SIG-M5 (cell line): ENCODE data around the gene FMO5.
"Not testable (repeated sequence)": the region's sequence is repeated elsewhere in the genome, so short reads cannot be mapped to it uniquely, and the experiment has no call there.

Experiments
- DNase-seq: peaks from one replicate; lab custom pipeline; 2025; lab: John Stamatoyannopoulos, UW

The FMO5 gene

GRCh38 chr1:147225193-147225730 lies at the start of gene FMO5:
TSS of gene FMO5 (minus strand) at chr1:147225339. CDS start at chr1:147225029, 310 bp downstream.
- no peak for DNase-seq

- no peak for DNase-seq
Measured at GRCh38 chr1:147273409-147274336, 48.5 kb upstream of the FMO5 start.

- DNase-seq = no peak
Measured at GRCh38 chr1:147272042-147272441, 46.9 kb upstream of the FMO5 start.

- no peak for DNase-seq
Measured at GRCh38 chr1:147270721-147271120, 45.6 kb upstream of the FMO5 start.

- no peak for DNase-seq
Measured at GRCh38 chr1:147267711-147268110, 42.6 kb upstream of the FMO5 start.

GRCh38 chr1:147266381-147266780 lies 41.2 kb upstream of the FMO5 start:
- no peak for DNase-seq

- no peak for DNase-seq
Measured at GRCh38 chr1:147264158-147264768, 39.1 kb upstream of the FMO5 start.

GRCh38 chr1:147260956-147261355 lies 35.8 kb upstream of the FMO5 start:
- DNase-seq = no peak

- no peak for DNase-seq
Measured at GRCh38 chr1:147252540-147252939, 27.4 kb upstream of the FMO5 start.

GRCh38 chr1:147247656-147248238 lies 22.6 kb upstream of the FMO5 start:
- no peak for DNase-seq

- no peak for DNase-seq
Measured at GRCh38 chr1:147246910-147247655, 21.9 kb upstream of the FMO5 start.

- DNase-seq = no peak
Measured at GRCh38 chr1:147246044-147246690, 21.0 kb upstream of the FMO5 start.

- DNase-seq = peak; percentile 44
Measured at GRCh38 chr1:147245586-147246021, 20.5 kb upstream of the FMO5 start.

- no peak for DNase-seq
Measured at GRCh38 chr1:147245129-147245528, 20.0 kb upstream of the FMO5 start.

GRCh38 chr1:147243841-147244240 lies 18.7 kb upstream of the FMO5 start:
- DNase-seq = no peak

GRCh38 chr1:147243228-147243685 lies 18.1 kb upstream of the FMO5 start:
- no peak for DNase-seq

- DNase-seq = peak; percentile 63
Measured at GRCh38 chr1:147242449-147243227, 17.5 kb upstream of the FMO5 start, which contains the start of gene CHD1L. TSS of gene CHD1L (plus strand) at chr1:147242684. CDS start at chr1:147242704, 20 bp downstream.

- no peak for DNase-seq
Measured at GRCh38 chr1:147241934-147242448, 16.9 kb upstream of the FMO5 start.

GRCh38 chr1:147240131-147240721 lies 15.1 kb upstream of the FMO5 start:
- not testable (repeated sequence) for DNase-seq
